Stimulated activated naive CD4-positive, alpha-beta T cell (primary cell): Measurements from ENCODE around the gene RASSF5.
A peak's percentile ranks its signal among the peaks of the same experiment; 100 is the strongest.

ENCODE experiments used
- DNase-seq, 6 experiments: peaks; one replicate each; lab custom pipeline; 2025; lab: John Stamatoyannopoulos, UW

Gene RASSF5

DNA sequence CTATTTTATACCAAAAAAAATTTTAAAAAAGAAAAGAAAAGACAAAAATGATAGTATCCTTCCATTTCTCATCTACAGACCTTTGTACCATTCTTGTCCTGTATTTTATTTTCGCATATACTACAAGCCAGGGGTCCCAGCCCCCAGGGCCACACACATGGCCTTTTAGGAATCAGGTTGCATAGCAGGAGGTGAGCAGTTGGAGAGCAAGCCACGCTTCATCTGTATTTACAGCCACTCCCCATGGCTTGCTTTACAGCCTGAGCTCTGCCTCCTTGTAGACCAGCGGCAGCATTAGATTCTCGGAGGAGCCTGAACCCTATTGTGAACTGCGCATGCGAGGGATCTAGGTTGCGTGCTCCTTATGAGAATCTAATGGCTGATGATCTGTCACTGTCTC, 39.8 kb downstream of the RASSF5 start:
- DNase-seq, result no peak

GRCh38 chr1:206550446-206550845, 43.1 kb downstream of the RASSF5 start:
- no peak for DNase-seq

DNA sequence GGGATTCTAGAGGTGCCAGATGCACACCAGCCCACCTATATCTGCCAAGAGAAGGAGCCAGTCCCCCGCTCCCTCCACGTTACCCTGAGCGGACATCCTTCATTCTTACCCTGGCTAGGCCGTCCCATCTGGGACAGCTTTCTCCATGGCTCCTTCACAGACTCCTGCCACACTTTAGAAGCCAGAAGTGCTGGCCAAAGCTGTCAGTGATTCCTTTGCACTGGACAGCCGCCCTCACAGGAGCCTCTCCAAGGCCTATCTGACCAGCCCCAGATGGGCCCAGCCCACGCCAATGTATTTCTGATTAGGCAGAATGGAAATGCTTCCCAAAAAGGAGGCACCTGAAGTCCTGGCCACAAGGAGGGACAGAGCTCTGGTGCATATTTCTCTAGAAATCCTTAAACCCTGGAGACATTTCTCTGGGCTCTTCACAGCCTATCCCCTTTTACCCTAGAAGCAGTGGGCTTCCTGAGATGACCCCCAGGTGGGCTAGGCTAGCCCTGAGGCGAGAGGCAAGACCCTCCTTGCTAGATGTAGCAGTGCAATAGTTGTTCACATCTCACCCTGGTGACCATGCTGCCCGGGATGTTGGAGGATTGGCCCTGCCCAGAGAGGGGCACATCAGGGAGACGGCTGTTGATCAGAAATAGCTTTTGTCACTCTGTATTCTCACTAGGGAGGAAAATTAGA, 44.1 kb downstream of the RASSF5 start:
- DNase-seq, result no peak

DNA sequence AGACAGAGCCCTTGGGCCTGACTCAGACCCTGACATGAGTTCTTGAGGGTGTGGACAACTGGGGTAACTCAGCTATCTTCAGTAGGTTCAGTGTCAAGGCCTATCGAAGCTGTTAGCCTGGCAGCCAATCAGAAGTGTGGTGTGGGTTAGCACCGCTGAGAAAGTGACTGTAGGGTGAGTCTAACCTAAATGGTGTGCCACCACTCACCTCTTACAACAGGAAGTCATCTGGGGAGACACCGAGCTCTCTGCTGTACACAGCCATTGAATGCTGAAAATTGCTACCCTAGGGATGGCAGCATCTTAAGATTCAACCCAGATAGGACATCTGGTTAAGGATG, 44.6 kb downstream of the RASSF5 start:
- peak; percentile 50 to 83 (median 72) for DNase-seq

DNA sequence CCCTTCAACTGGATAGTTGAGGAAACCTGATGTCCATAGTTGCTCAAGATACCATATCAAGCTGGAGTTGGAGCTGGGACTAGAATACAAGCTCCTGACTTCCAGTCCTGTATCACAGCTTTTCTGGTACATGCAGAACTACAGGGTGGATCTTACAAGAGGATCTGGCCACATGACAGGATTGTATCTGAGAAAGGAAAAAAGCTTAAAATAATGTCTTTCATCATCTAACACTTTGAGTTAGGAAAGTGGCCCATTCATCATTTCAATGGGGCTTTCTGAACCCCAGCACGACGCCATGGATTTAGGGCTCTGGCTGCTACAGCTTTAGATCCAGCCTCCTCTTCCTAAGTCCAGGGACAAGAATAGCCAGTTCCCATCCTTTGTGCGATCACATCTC, 46.9 kb downstream of the RASSF5 start:
- no peak for DNase-seq

DNA sequence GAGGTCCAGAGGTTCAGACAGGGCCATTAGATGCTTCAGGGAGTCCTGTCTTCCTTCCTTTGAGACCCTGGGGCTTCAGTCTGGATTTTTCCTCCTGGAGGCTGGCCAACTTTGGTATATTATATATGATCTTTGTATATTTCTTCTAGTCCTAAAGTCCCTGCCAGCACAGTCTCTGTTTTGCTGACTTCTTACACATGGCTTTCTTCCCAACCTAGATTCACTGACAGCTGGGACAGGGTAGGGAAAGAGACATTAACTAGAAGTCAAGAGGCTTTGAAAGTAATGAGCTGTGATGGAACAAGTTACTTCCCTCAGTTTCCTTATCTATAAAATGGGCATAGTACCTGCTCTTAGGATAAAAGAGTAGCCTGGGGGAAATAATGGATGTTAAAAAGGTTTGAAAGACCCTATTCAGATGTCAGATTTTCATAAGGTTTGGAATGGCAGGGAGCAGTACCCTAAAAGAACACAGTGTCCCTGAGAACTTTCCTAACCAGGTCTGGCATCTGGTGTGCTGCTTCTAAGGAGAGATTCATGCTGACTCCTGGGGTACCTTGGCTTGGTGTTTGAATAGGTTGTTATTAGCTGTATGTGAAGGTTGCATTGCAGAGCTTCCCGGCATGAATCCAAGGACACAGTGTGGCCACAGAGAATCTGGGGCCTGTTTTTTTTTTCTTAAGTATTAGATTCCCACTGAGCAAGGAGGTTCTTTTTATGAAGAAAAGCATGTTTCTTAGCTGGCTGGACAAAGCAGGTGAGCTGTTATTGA, 47.6 kb downstream of the RASSF5 start:
- no peak for DNase-seq

DNA sequence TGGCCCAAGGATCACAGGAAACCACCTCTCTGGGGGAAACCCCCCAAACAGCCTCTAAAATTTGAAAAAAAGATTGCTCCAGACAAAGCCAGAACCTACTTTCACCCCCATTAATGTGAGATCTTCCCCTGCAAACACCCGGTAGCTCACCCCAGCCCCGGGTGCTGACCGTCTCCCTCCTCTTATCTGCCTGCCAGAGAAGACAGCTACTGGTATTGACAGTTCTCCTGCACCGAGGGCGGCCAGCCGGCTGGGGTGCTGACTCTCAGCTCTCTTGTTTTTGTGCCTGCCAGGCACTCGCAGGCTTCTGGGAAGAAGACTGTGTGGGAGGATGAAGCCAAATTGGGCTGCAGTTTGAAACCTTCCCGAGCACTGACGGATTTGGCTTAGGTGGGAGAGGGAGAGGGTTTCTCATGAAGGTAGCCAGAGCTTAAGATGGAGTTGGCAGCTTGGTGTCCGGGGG, 48.2 kb downstream of the RASSF5 start:
- peak in 2 of 6 experiments; percentile 17 to 33 for DNase-seq

DNA sequence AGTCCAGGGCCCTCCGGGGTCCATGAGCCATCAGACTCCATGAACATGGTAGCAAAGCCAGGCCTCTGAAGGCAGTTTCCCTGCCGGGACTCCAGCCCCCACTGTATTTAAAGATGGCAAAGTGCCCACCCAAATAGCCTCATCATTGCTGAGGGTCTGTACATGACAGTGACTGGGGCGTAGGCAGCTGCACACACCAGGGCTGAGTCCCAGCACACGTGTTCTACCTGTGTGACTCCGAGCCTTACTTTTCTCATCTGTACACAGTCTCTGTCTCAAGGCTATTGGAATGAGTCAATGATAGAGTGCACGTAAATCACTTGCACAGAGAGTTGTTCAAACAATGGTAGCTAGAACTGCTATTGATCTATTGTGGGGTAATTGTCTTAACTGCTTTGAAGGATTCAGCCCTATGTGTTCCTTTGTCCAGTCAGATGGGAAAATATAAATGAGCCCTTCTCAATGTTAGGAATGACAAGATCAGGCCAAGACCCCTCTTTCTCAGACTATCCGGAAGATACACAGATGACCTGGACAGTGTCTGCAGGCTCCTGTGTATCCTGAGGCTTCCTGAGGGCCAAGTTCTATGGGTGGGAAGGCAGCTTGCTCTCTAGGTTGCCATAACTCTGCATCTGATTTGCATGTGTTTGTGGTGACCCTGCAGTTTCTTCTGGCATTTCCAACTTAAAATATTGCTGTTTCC, 48.9 kb downstream of the RASSF5 start:
- DNase-seq, result peak in 1 of 6 experiments; percentile 19

GRCh38 chr1:206556750-206557635, 49.7 kb downstream of the RASSF5 start:
- DNase-seq, result peak; percentile 71 to 89 (median 84)

DNA sequence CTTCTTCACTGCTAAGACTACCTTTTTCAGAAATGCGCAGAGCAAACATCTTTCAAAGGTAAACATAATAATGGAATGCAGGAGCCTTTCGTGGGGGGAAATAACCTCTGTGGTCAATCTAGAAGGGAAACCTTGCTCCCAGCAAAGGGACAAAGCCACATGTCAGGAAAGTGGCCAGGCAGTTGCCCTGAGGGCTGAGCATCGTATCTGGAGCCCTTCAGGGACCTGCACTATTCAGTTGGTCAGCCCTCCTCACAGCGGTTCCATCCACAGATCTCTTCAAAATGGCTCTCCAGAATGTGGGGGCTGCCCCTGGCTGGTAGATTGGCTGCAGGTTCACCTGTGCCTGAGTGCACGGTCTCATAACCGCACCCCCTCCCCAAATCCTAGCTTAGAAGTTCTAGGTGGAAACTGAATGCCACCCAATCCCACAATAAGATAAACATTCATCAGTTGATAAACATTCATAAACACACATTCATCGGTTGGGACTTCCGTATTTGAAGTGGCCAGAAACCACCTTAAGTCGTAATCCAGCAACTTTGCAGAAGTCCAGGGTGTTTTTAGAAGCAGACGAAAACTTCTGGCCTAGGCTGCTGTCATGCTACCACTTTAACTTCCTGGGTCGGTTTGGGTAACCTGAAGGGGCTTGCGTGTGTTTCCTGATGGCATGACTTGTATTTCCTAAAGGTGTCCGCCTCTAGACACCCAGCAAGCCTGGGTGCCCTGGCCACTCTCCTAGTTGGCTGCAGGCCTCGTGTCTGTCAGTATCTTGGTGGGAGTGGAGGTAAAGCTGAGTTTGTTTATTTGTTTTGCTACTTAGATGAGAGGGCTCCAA, 50.5 kb downstream of the RASSF5 start:
- peak in 4 of 6 experiments; percentile 14 to 48 (median 22) for DNase-seq

- DNase-seq, result peak in 3 of 6 experiments; percentile 56 to 65 (median 57)
These were observed 51.7 kb downstream of the RASSF5 start for GRCh38 chr1:206558794-206559671.

DNA sequence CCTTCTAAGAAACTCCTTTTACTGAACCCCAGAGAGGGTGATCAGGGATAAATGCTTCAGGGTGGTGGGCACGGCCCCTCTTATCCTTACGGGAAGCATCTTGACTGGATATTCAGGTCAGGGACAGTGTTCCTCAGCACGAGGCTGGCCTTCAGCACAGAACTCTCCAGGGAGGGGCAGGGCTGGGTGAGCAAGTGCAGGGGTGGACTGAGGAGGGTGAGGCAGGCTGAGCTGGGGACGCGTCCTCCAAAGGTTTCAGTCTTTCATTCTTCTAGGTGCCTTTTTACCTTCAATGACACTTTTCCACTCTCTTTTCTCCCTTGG, 52.3 kb downstream of the RASSF5 start:
- no peak for DNase-seq

GRCh38 chr1:206560007-206560716, 52.8 kb downstream of the RASSF5 start:
- DNase-seq, result no peak

DNA sequence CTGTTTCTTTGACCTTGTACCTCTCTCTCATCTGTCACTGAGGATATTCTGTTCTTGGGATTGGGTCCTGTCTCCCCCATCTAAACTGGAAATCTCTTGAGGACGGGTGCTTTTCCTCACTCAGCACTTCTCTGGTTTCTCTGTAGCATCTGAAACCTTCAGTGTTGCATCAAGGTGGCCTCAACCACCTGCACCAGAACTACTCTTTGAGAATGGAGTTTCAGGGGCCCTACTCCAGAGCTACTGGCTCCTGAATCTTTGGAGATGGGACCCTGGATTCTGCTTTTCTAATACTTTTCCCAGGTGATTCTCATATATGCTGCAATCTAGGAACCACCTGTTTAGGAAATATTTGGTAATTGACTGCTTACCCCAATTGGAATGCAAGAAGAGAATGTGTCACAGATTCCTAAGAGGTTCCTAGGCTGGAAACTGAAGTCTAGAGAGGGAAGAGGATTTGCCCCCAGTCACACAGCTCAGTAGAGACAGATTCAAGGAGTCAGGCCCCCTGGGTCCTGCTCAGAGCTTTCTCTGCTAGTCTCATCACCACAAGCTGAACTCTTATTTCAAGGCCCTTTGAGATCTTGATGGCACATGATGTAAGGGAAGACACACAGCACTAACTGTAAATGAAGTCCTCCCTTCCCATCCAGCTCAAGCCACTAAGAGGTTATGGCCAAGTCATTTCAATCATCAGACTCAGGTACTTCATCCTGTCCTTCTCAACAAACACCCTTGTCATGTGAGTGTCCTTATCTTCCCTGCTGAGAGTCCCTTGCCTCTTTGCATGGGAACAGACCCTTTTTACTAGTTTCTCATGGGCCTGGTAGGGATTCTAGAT, 56.3 kb downstream of the RASSF5 start:
- DNase-seq, result no peak

DNA sequence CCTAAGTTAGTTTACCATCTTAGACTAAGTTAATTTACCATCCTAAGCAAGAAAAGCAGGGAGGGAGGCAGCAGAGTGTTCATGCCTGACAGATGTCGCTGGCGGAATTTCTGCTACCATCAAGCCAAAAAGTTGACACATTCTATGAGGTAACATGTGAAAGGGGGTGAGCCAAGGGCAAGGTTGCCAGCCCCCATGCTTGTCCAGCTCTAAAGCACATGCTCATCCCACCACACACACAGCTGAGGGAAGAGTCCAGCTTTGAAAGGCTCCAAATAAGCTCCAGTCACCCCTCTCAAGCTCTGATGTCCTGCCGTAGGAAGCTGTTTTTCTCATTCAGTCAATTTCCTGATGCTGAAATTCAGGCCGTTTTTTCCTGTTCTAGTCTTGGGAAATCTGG, 58.7 kb downstream of the RASSF5 start:
- DNase-seq, result no peak

DNA sequence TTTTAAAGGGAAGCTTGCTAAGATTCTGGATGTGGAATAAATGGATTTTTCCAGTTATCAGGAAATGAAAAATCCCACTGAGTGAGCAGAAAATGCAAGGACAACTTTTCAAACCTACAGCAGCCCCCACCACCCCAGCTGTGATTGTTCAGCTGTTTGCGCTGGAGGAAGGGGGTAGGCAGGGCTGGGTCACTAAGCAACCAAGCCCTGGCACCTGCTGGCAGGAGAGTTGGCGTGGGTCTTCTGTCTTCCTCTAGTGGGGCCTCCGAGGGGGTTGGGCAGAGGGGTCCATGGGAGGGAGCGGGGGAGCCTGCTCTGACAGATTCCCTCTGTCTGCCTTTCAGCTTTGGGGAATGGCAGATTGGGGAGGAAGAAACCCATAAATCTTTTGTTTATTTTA, 59.7 kb downstream of the RASSF5 start:
- no peak for DNase-seq

DNA sequence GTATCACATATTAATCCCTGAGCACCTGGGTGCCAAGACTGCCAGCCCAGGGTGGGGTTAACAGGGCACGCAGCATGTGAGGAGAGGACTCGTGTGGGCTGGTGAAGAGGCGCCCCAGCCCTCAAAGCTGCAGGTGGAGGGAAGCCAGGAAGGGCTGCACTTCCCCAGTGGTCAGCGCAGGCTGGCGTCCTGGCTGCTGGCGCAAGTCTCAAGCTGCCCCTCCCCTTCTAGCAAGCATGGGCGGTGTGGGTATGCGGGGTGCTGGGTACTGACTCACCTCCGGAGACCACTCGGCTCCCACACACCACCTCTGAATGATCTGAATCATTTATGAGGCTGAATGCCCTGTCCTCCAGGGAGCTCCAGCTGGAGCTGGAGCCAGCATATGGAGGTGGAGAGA, 60.9 kb downstream of the RASSF5 start:
- no peak for DNase-seq

GRCh38 chr1:206568779-206569352, 61.5 kb downstream of the RASSF5 start:
- no peak for DNase-seq
